ENCODE results near the gene PYDC2. TPM values are rescaled to one million over a fixed set of nuclear protein-coding genes. Genes with fewer than 3 reads are reported as not detected.
A peak's percentile ranks its signal among the peaks of the same experiment; 100 is the strongest.

Gene PYDC2
- not detected for total RNA-seq (ENCODE audit: unreplicated experiment)
- long read RNA-seq, result 0 reads

DNA sequence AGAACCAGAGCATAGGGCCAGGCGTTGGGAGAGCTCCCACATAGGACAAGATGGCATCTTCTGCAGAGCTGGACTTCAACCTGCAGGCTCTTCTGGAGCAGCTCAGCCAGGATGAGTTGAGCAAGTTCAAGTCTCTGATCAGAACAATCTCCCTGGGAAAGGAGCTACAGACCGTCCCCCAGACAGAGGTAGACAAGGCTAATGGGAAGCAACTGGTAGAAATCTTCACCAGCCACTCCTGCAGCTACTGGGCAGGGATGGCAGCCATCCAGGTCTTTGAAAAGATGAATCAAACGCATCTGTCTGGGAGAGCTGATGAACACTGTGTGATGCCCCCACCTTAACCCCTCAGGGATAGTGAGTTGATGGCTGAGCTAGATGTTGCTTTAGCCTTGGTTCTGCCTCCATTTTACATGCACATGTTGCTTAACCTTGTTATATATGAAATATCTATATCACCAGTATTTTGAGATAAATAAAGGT lies at the start of gene PYDC2:
TSS of gene PYDC2 (plus strand) at position 51 of the 483 bp plus-strand sequence. CDS start at position 51, 0 bp downstream.
- Mint-ChIP-seq H3K27ac (ENCODE audit: unreplicated experiment) (no peak within 1 kb of the TSS), H3K9me3 (ENCODE audit: unreplicated experiment) (no peaks in the 10 kb centered on the region), H3K36me3 (ENCODE audit: unreplicated experiment) (no peaks in the 10 kb centered on the region), H3K4me1 (ENCODE audit: low read depth, unreplicated experiment) (no peaks in the 10 kb centered on the region), H3K27me3 (ENCODE audit: unreplicated experiment) (no peaks in the 10 kb centered on the region), H3K4me3 (ENCODE audit: unreplicated experiment) (no peak within 1 kb of the TSS)
- DNase-seq, result no peak
- TF ChIP-seq, protein P1, sequence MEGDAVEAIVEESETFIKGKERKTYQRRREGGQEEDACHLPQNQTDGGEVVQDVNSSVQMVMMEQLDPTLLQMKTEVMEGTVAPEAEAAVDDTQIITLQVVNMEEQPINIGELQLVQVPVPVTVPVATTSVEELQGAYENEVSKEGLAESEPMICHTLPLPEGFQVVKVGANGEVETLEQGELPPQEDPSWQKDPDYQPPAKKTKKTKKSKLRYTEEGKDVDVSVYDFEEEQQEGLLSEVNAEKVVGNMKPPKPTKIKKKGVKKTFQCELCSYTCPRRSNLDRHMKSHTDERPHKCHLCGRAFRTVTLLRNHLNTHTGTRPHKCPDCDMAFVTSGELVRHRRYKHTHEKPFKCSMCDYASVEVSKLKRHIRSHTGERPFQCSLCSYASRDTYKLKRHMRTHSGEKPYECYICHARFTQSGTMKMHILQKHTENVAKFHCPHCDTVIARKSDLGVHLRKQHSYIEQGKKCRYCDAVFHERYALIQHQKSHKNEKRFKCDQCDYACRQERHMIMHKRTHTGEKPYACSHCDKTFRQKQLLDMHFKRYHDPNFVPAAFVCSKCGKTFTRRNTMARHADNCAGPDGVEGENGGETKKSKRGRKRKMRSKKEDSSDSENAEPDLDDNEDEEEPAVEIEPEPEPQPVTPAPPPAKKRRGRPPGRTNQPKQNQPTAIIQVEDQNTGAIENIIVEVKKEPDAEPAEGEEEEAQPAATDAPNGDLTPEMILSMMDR (IDR thresholded peaks at IDR 0.05; ENCODE audit: partially characterized antibody, unreplicated experiment), result no peak

DNA sequence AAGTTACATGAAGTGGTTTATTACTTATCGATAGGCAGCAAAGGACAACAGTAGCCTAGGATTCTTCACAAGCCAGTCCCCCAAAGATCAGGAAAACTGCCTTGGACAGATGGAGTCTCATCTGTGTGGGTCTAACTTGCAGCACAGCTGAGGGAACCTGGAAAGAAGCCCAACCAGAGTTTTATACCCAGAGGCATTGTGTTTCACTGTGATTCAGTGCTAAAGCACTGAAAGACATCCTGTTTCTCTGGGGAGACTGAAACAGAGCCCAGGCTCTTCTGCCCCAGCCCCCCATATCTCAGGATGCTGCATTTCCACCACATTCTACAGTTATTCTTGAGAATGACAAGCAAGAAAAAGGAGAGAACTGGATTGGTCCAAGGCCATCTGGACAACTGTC lies 48.2 kb upstream of the PYDC2 start:
- peak overlapping the region; percentile 80 for H3K27ac Mint-ChIP-seq (ENCODE audit: unreplicated experiment)
- H3K9me3 Mint-ChIP-seq (ENCODE audit: unreplicated experiment), result peaks cover 4% of the 10 kb centered on the region
- H3K4me1 Mint-ChIP-seq (ENCODE audit: low read depth, unreplicated experiment), result peaks cover 10% of the 10 kb centered on the region
- TF ChIP-seq, protein P1 (IDR thresholded peaks at IDR 0.05; ENCODE audit: partially characterized antibody, unreplicated experiment), result no peak
- H3K4me3 Mint-ChIP-seq (ENCODE audit: unreplicated experiment), result no peak overlapping the region
- H3K27me3 Mint-ChIP-seq (ENCODE audit: unreplicated experiment), result peaks cover 3% of the 10 kb centered on the region
- H3K36me3 Mint-ChIP-seq (ENCODE audit: unreplicated experiment), result peaks cover 17% of the 10 kb centered on the region
- DNase-seq, result peak; percentile 30

DNA sequence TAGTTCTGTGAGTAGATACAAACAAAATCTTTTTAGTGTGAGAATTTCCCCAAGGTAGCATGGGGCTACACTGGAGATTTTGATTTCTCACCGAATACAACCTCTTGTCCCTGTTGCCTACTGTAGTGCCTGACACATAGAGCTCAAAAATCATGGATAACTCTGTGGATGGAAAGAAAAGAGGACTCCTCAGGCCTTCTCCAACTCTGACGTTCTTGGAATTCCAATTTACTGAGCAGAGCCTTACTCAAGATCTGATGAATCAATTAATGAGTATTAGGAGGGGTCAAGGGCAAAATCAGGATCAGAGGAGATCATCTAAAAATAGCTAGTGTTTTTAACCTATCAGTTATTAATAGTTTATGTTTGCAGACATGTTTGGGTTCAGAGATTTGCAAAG lies 46.7 kb upstream of the PYDC2 start:
- peaks cover 16% of the 10 kb centered on the region for H3K36me3 Mint-ChIP-seq (ENCODE audit: unreplicated experiment)

DNA sequence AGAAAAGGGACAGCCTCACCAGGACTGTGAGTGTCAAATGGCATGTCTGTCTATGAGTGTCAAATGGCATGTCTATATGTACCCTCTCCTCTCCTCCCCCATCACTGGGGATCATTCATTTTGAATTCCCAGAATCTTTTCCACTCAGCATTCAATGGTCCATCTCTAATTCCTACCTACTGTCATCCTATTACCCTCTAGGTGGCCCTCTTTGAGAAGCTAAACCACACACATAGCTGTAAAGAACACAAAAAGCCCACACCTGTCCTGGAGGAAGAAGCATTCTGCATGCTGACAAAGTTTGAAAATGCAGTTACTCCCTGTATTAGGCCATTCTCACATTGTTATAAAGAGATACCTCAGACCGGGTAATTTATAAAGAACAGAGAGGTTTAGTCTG lies 46.2 kb upstream of the PYDC2 start:
- Mint-ChIP-seq H3K27me3 (ENCODE audit: unreplicated experiment) (peaks cover 3% of the 10 kb centered on the region), H3K36me3 (ENCODE audit: unreplicated experiment) (peaks cover 12% of the 10 kb centered on the region), H3K27ac (ENCODE audit: unreplicated experiment) (no peak overlapping the region), H3K4me3 (ENCODE audit: unreplicated experiment) (no peak overlapping the region), H3K9me3 (ENCODE audit: unreplicated experiment) (peaks cover 4% of the 10 kb centered on the region), H3K4me1 (ENCODE audit: low read depth, unreplicated experiment) (peaks cover 10% of the 10 kb centered on the region)
- TF ChIP-seq, protein P1 (IDR thresholded peaks at IDR 0.05; ENCODE audit: partially characterized antibody, unreplicated experiment), result no peak
- no peak for DNase-seq

More for the DNA sequence above, 46.7 kb upstream of the PYDC2 start:
- peaks cover 3% of the 10 kb centered on the region for H3K27me3 Mint-ChIP-seq (ENCODE audit: unreplicated experiment)
- H3K4me3 Mint-ChIP-seq (ENCODE audit: unreplicated experiment), result no peak overlapping the region
- DNase-seq, result no peak
- TF ChIP-seq, protein P1 (IDR thresholded peaks at IDR 0.05; ENCODE audit: partially characterized antibody, unreplicated experiment), result no peak
- peaks cover 10% of the 10 kb centered on the region for H3K4me1 Mint-ChIP-seq (ENCODE audit: low read depth, unreplicated experiment)
- peaks cover 4% of the 10 kb centered on the region for H3K9me3 Mint-ChIP-seq (ENCODE audit: unreplicated experiment)
- no peak overlapping the region for H3K27ac Mint-ChIP-seq (ENCODE audit: unreplicated experiment)

DNA sequence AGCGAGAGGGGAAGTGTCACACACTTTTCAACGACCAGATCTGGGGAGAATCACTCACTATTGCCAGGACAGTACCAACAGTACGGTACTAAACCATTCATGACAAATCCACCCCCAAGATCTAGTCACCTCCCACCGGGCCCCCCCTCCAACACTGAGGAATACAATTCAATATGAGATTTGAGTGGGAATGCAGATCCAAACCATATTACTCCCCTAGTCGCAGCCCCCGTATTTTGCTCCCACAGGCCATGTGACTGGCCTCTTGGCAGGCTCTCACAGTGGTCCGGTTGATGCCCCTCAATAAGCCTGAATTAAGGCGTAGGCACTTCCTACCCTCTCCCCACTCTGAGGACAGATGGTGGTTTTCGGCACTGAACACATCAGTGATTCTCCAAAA lies 45.4 kb upstream of the PYDC2 start:
- Mint-ChIP-seq H3K27me3 (ENCODE audit: unreplicated experiment) (peaks cover 3% of the 10 kb centered on the region), H3K27ac (ENCODE audit: unreplicated experiment) (no peak overlapping the region), H3K4me1 (ENCODE audit: low read depth, unreplicated experiment) (peaks cover 10% of the 10 kb centered on the region), H3K4me3 (ENCODE audit: unreplicated experiment) (no peak overlapping the region), H3K9me3 (ENCODE audit: unreplicated experiment) (peaks cover 4% of the 10 kb centered on the region), H3K36me3 (ENCODE audit: unreplicated experiment) (peaks cover 4% of the 10 kb centered on the region)
- TF ChIP-seq, protein P1 (IDR thresholded peaks at IDR 0.05; ENCODE audit: partially characterized antibody, unreplicated experiment), result no peak
- no peak for DNase-seq

All from glutamatergic neuron (in vitro differentiated cells).